ENCODE data around the gene MPHOSPH10.

DNA sequence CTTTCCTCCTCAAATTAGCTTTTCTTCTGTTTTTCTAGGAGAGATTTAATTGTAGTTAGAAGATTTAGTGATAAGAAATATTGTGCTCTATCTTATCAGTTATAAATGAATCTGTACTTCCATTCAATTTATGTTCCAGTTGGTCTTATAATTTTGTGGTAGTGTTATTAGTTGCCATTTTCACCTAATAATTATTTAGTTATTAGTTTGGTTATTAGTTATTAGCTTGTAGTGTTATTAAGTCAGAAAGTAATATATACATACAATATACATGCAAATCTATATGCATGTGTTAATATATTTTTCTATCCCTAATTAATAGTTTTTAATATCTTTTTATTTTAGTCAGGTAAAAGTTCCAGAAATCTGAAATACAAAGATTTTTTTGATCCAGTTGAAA lies 3.2 kb downstream of the MPHOSPH10 start:
- TF ChIP-seq, protein P1, sequence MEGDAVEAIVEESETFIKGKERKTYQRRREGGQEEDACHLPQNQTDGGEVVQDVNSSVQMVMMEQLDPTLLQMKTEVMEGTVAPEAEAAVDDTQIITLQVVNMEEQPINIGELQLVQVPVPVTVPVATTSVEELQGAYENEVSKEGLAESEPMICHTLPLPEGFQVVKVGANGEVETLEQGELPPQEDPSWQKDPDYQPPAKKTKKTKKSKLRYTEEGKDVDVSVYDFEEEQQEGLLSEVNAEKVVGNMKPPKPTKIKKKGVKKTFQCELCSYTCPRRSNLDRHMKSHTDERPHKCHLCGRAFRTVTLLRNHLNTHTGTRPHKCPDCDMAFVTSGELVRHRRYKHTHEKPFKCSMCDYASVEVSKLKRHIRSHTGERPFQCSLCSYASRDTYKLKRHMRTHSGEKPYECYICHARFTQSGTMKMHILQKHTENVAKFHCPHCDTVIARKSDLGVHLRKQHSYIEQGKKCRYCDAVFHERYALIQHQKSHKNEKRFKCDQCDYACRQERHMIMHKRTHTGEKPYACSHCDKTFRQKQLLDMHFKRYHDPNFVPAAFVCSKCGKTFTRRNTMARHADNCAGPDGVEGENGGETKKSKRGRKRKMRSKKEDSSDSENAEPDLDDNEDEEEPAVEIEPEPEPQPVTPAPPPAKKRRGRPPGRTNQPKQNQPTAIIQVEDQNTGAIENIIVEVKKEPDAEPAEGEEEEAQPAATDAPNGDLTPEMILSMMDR (IDR thresholded peaks at IDR 0.05) = no peak
- TF ChIP-seq POLR2A (IDR thresholded peaks at IDR 0.05) = no peak

Measured in breast epithelium (tissue), 3 donors.